ENCODE data around the gene C1D. TPM values are rescaled to one million over a fixed set of nuclear protein-coding genes. Genes with fewer than 3 reads are reported as not detected.

The C1D gene, protein sequence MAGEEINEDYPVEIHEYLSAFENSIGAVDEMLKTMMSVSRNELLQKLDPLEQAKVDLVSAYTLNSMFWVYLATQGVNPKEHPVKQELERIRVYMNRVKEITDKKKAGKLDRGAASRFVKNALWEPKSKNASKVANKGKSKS
- total RNA-seq (11.1 and 11.4 TPM in 2 replicates), polyA plus RNA-seq (7.7 and 14.0 TPM in 2 replicates), polyA minus RNA-seq (2.5 and 5.1 TPM in 2 replicates), Bru-seq, nascent RNA (percentile 87 among the genes with signal in this experiment), BruChase-seq, experiment 1, labeled RNA remaining after a 6-hour chase (percentile 82 among the genes with signal in this experiment), BruChase-seq, experiment 2, labeled RNA remaining after a 2-hour chase (percentile 85 among the genes with signal in this experiment)
- 21.1 and 25.3 TPM in 2 replicates for polyA plus RNA-seq (2011; cell fraction: cytosol; rRNA removed)
- polyA plus RNA-seq (2011; cell fraction: nucleus; rRNA removed): 7.8 and 16.0 TPM in 2 replicates
- 24.5 and 25.9 TPM in 2 replicates for polyA plus RNA-seq (2012)
- 4.2 TPM for polyA minus RNA-seq (2011; cell fraction: cytosol; rRNA and poly(A)+ RNA removed)
- 4.3 and 6.1 TPM in 2 replicates for polyA minus RNA-seq (2011; cell fraction: nucleus; rRNA and poly(A)+ RNA removed)
- long read RNA-seq, transcript C1D-204 (5 exons, 736 nt): major isoform, 52 of 97 reads
- long read RNA-seq, transcript C1D-201 (5 exons, 2,233 nt): minor isoform, 23 of 97 reads
- long read RNA-seq, partial matches to known transcripts: 1 of 97 reads
- long read RNA-seq, other reads (novel, unspliced or antisense): 20 of 97 reads

DNA sequence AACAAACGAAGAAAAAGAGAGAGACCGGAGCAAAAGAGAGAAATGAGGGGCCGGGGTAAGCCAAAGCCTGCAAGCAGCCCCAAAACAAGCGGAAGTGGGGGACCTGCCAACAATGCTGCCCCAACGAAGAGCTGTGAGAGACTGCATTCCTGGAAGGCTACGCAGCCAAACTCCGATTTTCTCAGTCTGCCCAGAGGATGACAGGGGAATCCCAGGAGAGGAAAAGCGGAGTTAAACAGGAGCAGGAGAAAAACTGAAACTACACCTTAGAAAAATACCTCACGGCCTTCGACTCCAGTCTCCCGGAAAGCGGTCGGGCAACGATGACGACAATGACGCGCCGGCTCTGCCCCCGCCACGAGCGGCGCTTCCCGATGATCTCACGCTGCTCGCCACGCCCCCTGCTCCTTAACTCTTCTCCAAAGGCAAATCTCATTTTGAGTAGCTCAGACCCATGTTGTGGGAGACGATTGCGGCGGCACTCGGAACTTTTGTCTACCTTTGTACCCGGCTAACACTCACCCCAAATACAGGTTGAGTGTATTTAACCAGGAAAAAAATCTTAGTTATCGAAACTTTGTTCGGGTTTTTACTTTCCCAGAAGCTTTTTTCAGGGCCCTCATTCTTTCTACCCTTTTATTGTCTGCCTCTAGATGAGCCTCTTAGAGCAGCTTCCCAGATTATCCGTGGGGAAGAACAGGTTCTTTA, at the start of gene C1D:
C1D (minus strand) TSS at position 325 of the 708 bp plus-strand sequence. CDS start 15,694 bp downstream, outside the sequence.
- Histone ChIP-seq H2AFZ (ENCODE audit: low read depth, low read length) (peak within 1 kb of the TSS; percentile 70), H3K36me3 (ENCODE audit: control insufficient read depth in 2 of 2, extremely low read depth in 1 of 2, insufficient read depth in 2 of 2, low read length in 2 of 2) (no peaks in the 10 kb centered on the region), H3K79me2 (ENCODE audit: control insufficient read depth, insufficient read depth, low read length) (peaks cover 48% of the 10 kb centered on the region), H3K9me1 (replicated peaks; ENCODE audit: control insufficient read depth, extremely low read depth, insufficient read depth, low read length) (no peaks in the 10 kb centered on the region), H3K27me3 (ENCODE audit: control insufficient read depth in 2 of 2, insufficient read depth in 2 of 2, low read length in 2 of 2) (no peaks in the 10 kb centered on the region), H3K4me2 (ENCODE audit: insufficient read depth, low read length) (peak within 1 kb of the TSS; percentile 99), H3K27ac (ENCODE audit: insufficient read depth, low read depth, low read length) (peak within 1 kb of the TSS; percentile 93), H3K9me3 (replicated peaks; ENCODE audit: control insufficient read depth, insufficient read depth, low read length) (no peaks in the 10 kb centered on the region), H3K4me3 (replicated peaks in 1 of 3; ENCODE audit: insufficient read depth in 1 of 3, low read depth in 1 of 3, low read length in 3 of 3) (peak within 1 kb of the TSS; percentile 79 to 99 (median 83)), H4K20me1 (replicated peaks; ENCODE audit: control insufficient read depth, extremely low read depth, insufficient read depth, low read length) (peaks cover 8% of the 10 kb centered on the region), H3K9ac (replicated peaks; ENCODE audit: extremely low read depth, insufficient read depth, low read length) (peak within 1 kb of the TSS; percentile 97), H3K4me1 (ENCODE audit: control insufficient read depth, extremely low read depth, insufficient read depth, low read length) (peaks cover 14% of the 10 kb centered on the region)
- POLR2A ChIA-PET: interaction anchor here (0.5 to 0.7 kb wide), 2 partner anchors 8 to 668 kb away, joined by 3 read pairs; no protein-coding TSS in a partner anchor
- dilution Hi-C loops (cut with MboI; ENCODE audit: extremely low pct_ligation_motif_present, low sequenced_read_pairs) (no loop called here), intact Hi-C loops (cut with micrococcal nuclease) (no loop called here)
- TSS peak; percentile 68 for BruUV-seq (replicated peaks)
- no peak for TF ChIP-seq MAX (IDR thresholded peaks at IDR 0.05; ENCODE audit: insufficient read depth, insufficient read length)
- no peak for TF ChIP-seq JUN (IDR thresholded peaks at IDR 0.05; ENCODE audit: borderline replicate concordance, insufficient read depth, insufficient read length, low read depth)
- no peak for TF ChIP-seq EZH2 (IDR thresholded peaks at IDR 0.05; ENCODE audit: borderline replicate concordance, low read depth, low read length, severe bottlenecking)
- TF ChIP-seq, protein P1, sequence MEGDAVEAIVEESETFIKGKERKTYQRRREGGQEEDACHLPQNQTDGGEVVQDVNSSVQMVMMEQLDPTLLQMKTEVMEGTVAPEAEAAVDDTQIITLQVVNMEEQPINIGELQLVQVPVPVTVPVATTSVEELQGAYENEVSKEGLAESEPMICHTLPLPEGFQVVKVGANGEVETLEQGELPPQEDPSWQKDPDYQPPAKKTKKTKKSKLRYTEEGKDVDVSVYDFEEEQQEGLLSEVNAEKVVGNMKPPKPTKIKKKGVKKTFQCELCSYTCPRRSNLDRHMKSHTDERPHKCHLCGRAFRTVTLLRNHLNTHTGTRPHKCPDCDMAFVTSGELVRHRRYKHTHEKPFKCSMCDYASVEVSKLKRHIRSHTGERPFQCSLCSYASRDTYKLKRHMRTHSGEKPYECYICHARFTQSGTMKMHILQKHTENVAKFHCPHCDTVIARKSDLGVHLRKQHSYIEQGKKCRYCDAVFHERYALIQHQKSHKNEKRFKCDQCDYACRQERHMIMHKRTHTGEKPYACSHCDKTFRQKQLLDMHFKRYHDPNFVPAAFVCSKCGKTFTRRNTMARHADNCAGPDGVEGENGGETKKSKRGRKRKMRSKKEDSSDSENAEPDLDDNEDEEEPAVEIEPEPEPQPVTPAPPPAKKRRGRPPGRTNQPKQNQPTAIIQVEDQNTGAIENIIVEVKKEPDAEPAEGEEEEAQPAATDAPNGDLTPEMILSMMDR (IDR thresholded peaks at IDR 0.05; ENCODE audit: extremely low read depth in 1 of 2, insufficient read depth in 1 of 2, low read depth in 1 of 2, low read length in 2 of 2): no peak
- TF ChIP-seq MYC (IDR thresholded peaks at IDR 0.05; ENCODE audit: low read depth, low read length): peak; percentile 9
- TF ChIP-seq GATA2 (IDR thresholded peaks at IDR 0.05; ENCODE audit: insufficient read depth, insufficient read length, low read depth, low read length): no peak
- TF ChIP-seq POLR2AphosphoS5 (IDR thresholded peaks at IDR 0.05; ENCODE audit: insufficient read depth, low read depth, low read length): peak; percentile 86
- peak; percentile 98 for TF ChIP-seq POLR2A (IDR thresholded peaks at IDR 0.05; ENCODE audit: low read depth, low read length)
- CTCF ChIA-PET: interaction anchor here (1.0 to 1.5 kb wide), 3 partner anchors 32 to 217 kb away, joined by 3 to 5 read pairs (median 5); no protein-coding TSS in a partner anchor
- peak; percentile 95 for DNase-seq (ENCODE audit: low read depth, low spot score)
- FAIRE-seq: peak; percentile 96
